Activated CD8-positive, alpha-beta memory T cell treated with anti-CD3 and anti-CD28 coated beads for 1 hour (primary cell): ENCODE results near the gene KANSL1.
"Not testable (repeated sequence)": the region's sequence is repeated elsewhere in the genome, so short reads cannot be mapped to it uniquely, and the experiment has no call there.

Experiments
- DNase-seq, 2 donors: peaks; one replicate each; pipeline ENCODE4 v3.0.0-alpha.2; 2020; ENCODE audit warnings: low read depth in 1 of 2; ENCODE audit errors: extremely low read depth in 1 of 2

Gene KANSL1

GRCh38 chr17:46120078-46120477, 73.2 kb downstream of the KANSL1 start:
- DNase-seq, result no peak

- no peak for DNase-seq
These were observed 74.3 kb downstream of the KANSL1 start for GRCh38 chr17:46118964-46119363.

- DNase-seq, result no peak
These were observed 75.2 kb downstream of the KANSL1 start for GRCh38 chr17:46117850-46118696.

- DNase-seq, result no peak
These were observed 76.1 kb downstream of the KANSL1 start for GRCh38 chr17:46117117-46117516.

DNA sequence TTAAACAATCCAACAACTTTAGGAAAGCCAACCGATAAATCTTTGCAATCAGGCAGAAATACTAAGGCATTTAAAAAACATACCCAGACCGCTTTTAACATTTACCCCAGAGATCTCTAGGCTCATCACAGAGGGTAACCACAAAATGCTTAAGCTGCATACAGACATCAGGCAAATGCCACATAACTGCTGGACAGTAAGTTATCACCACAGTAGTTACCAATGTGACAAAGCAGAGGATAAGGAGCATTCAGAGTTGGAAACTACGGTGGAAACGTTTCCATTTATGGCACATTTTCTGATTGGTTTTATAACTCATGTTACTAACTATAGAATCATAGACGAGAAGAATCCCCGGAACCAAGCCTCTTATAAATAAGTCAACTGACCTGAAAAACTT, 77.5 kb downstream of the KANSL1 start:
- no peak for DNase-seq

- DNase-seq, result not testable (repeated sequence)
These were observed 82.0 kb downstream of the KANSL1 start for GRCh38 chr17:46111236-46111635.

DNA sequence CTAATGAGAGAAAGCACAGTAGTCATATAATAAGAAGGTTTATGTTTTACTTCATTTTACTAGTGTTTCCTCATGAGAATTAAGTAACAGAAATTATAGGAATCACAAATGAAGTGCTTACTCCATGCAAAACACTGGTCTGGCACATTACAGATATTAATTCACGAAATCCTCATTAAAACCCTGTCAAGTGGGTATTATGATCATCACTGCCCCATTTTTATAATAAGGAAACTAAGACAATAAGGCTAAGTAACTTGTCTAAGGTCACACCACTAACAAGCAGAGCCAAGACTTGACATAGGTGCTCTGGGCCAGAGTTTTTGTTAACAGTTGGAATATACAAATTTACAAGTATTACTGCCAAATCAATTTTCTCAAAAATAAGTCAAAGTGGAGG, 83.0 kb downstream of the KANSL1 start:
- no peak for DNase-seq

- no peak for DNase-seq
These were observed 83.5 kb downstream of the KANSL1 start for GRCh38 chr17:46109603-46110189.

DNA sequence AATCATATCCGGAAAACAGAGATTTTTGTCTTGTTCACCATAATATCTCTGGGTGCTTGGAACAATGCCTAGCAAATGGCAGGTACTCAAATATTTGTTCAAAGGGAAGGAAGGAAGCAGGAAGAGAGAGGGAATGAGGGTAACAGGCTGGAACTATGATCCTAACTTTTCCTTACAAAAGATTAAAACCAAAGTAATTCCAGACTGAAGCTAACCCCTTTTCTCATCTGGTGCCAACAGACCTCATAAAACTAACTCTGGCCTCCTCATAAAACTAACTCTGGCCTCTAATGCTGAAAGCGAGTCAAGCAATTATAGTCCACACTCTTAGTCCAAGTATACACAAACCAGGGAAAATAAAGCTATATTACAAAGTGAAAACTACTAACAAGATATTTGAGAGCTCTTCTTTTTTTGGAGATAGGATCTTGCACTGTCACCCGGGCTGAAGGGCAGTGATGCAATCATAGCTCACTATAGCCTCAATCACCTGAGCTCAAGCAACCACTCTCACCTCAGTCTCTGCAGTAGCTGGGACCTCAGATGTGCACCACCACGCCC, 84.6 kb downstream of the KANSL1 start:
- DNase-seq, result no peak

GRCh38 chr17:46108120-46108519, 85.1 kb downstream of the KANSL1 start:
- DNase-seq, result no peak

DNA sequence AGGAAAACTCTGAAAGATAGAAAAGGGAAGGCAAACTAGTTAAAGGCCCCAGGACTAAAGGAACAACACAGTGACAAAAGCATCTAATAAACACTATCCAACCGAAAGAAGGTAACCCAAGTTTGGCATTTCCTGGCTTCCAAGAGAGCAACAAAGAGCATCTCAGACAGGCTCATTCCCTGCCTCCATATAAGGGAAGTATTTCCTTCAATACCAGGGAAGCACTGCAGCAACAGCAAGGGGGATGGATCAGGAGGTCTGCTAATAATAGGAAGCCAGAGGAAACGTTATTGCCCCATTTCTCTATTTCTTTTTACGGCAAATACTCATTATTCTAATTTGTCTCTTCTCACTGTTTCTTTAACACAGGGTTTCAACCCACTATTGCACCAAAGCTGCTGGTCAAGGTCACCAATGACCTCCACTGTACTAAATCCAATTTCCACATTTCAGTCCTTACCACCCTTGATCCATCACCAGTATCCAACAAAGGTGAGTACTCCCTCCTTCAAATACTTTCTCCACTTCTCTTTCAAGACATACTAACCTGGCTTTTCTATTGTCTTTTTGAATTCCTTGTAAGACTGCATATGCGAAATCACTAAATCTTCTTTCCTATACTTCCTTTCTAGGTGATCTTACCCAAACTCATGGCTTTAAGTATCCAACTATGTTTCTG, 86.1 kb downstream of the KANSL1 start:
- DNase-seq, result no peak

- not testable (repeated sequence) for DNase-seq
These were observed 90.4 kb downstream of the KANSL1 start for GRCh38 chr17:46102806-46103205.

DNA sequence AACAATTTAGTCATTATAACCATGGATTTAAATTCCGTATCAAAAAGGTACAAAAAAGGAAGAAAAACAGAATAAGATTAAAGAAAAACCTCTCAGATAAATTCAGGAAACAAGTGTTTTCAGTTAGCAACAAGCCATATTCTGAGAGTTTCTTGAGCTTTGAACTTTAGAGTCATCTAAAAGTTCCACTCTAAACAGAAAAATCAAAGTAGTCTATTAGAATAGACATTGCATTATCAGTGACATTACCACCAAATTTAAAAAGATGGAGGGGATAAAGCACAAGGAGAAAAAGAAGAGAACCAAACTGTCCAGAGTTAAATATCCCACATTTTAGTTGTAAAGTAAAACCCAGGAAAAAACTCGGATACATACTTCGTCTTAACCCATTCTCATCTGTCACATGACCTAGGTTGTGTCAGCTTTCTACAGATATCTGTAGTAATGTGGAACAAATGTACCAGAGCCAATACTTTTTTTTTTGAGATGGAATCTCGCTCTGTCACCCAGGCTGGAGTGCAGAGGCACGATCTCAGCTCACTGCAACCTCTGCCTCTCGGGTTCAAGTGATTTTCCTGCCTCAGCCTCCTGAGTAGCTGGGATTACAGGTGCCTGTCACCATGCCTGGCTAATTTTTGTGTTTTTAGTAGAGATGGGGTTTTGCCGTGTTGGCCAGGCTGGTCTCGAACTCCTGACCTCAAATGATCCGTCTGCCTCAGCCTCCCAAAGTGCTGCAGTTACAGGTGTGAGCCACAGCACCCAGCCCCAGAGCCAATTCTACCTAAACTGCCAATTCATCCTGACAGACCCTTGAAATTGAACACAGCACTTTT, 91.2 kb downstream of the KANSL1 start:
- DNase-seq, result not testable (repeated sequence)

DNA sequence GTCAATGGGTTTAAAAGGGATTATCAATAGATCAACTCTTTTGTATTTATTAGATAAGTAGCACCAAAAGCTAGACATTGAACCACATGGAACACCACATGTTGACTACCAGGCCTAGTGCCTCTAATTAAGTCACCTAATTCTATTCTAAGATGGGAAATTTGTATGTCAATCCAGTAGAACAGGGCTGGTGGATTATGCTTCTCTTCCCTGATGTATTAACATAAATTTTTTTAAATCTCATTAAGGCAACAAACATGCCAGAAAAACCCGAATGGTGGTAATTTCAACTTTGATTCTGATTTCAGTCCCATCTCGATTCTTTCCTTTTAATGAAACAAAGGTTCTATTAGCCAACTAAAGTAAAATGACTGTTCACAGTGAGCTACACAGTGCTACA, 92.6 kb downstream of the KANSL1 start:
- DNase-seq, result no peak

GRCh38 chr17:46099865-46100264, 93.4 kb downstream of the KANSL1 start:
- no peak for DNase-seq

DNA sequence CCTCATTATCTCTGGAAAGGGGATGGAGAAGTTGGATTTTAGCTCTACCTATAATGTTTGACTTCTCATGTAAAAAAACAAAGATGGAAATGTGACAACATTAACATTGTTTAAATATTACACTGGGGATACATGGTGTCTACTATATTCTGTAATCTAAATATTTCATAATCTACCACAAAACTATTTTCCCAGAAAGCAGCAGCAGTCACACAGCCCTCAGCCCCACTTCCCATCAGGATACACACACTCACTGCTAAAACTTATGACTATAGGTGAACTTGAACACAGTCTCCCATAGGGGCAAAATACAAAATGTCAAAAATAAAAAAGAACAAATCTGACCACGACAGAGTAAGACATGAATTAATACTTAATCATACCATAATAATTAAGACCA, 95.7 kb downstream of the KANSL1 start:
- no peak for DNase-seq

GRCh38 chr17:46092991-46093390, 100.2 kb downstream of the KANSL1 start:
- DNase-seq, result no peak

DNA sequence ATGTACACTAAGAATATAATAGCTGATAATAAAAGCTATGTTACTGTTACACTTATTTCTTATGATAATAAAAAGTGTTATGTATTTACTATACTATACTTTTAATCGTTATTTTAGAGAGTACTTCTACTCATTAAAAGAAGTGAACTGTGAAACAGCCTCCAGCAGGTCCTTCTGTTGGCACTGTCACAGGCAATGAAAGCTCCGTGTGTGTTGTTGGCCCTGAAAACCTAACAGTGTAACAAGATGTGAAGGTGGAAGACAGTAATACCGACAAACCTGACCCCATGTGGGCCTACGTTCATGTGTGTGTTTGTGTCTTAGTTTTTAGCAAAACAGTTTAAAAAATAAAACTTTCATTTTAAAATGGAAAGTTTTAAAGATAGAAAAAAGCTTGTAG, 102.4 kb downstream of the KANSL1 start:
- DNase-seq, result no peak

GRCh38 chr17:46089389-46089965, 103.8 kb downstream of the KANSL1 start:
- no peak for DNase-seq

DNA sequence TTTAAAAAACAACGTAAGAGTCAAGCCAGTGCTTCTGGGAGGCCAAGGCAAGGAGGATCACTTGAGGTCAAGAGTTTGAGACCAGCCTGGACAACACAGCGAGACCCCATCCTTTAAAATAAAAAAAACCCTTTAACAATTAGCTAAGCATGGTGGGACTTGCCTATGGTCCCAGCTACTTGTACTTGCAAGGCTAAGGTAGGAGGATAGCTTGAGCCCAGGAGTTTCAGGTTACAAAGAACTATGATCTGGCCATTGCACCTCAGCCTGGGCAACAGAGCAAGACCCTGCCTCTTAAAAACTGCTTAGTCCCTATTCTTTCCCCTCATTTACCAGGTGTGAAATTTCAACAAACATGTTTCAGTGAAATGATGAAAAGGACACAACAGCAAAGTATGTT, 104.6 kb downstream of the KANSL1 start:
- DNase-seq, result no peak
